SK-N-SH treated with all-trans-retinoic acid at 6 μM for 48 hours (cell line): ENCODE measurements around the gene SYNE1.

Experiments
- ZNF565 ChIP-seq: fragments of 450-650 bp; formaldehyde crosslinking; conservative IDR thresholded peaks from 2 replicates; pipeline ENCODE4 v1.5.0; 2020; ENCODE audit warnings: low read depth, mild to moderate bottlenecking, moderate library complexity
- TF ChIP-seq, protein P1 (sequence below): fragments of 250-450 bp; sonication (Bioruptor Pico); IDR thresholded peaks from 2 replicates; pipeline ENCODE4 v1.5.0; 2020; ENCODE audit warnings: mild to moderate bottlenecking, moderate library complexity

- TF ChIP-seq ZNF565 (CRISPR knock-in tag): no peak
- TF ChIP-seq, protein P1, sequence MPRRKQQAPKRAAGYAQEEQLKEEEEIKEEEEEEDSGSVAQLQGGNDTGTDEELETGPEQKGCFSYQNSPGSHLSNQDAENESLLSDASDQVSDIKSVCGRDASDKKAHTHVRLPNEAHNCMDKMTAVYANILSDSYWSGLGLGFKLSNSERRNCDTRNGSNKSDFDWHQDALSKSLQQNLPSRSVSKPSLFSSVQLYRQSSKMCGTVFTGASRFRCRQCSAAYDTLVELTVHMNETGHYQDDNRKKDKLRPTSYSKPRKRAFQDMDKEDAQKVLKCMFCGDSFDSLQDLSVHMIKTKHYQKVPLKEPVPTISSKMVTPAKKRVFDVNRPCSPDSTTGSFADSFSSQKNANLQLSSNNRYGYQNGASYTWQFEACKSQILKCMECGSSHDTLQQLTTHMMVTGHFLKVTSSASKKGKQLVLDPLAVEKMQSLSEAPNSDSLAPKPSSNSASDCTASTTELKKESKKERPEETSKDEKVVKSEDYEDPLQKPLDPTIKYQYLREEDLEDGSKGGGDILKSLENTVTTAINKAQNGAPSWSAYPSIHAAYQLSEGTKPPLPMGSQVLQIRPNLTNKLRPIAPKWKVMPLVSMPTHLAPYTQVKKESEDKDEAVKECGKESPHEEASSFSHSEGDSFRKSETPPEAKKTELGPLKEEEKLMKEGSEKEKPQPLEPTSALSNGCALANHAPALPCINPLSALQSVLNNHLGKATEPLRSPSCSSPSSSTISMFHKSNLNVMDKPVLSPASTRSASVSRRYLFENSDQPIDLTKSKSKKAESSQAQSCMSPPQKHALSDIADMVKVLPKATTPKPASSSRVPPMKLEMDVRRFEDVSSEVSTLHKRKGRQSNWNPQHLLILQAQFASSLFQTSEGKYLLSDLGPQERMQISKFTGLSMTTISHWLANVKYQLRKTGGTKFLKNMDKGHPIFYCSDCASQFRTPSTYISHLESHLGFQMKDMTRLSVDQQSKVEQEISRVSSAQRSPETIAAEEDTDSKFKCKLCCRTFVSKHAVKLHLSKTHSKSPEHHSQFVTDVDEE (CRISPR knock-in tag): no peak
These were observed 24.6 kb upstream of the SYNE1 start for GRCh38 chr6:152661776-152662175.
